ENCODE results near the gene MB.

The MB gene

GRCh38 chr22:35638410-35638809 lies 21.3 kb upstream of the MB start:
- H3K27ac ChIP-seq (replicated peaks): no peak overlapping the region
- TF ChIP-seq GABPA (IDR thresholded peaks at IDR 0.05; ENCODE audit: low read depth) (no peak), REST (IDR thresholded peaks at IDR 0.05; ENCODE audit: insufficient replicate concordance, low read depth) (no peak), SPI1 (IDR thresholded peaks at IDR 0.05; ENCODE audit: borderline replicate concordance, low read depth) (no peak), POLR2AphosphoS5 (IDR thresholded peaks at IDR 0.05; ENCODE audit: low read depth) (no peak)
- TF ChIP-seq, protein P1, sequence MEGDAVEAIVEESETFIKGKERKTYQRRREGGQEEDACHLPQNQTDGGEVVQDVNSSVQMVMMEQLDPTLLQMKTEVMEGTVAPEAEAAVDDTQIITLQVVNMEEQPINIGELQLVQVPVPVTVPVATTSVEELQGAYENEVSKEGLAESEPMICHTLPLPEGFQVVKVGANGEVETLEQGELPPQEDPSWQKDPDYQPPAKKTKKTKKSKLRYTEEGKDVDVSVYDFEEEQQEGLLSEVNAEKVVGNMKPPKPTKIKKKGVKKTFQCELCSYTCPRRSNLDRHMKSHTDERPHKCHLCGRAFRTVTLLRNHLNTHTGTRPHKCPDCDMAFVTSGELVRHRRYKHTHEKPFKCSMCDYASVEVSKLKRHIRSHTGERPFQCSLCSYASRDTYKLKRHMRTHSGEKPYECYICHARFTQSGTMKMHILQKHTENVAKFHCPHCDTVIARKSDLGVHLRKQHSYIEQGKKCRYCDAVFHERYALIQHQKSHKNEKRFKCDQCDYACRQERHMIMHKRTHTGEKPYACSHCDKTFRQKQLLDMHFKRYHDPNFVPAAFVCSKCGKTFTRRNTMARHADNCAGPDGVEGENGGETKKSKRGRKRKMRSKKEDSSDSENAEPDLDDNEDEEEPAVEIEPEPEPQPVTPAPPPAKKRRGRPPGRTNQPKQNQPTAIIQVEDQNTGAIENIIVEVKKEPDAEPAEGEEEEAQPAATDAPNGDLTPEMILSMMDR (IDR thresholded peaks at IDR 0.05; ENCODE audit: insufficient read depth, low read length): no peak
- H3K4me3 ChIP-seq (replicated peaks; ENCODE audit: insufficient read depth, low read length): no peak overlapping the region
- peaks cover 2% of the 10 kb centered on the region for H3K27me3 ChIP-seq (ENCODE audit: insufficient read depth, poor library complexity, severe bottlenecking)
- DNase-seq (ENCODE audit: low read depth in 1 of 2, low spot score in 1 of 2): no peak

DNA sequence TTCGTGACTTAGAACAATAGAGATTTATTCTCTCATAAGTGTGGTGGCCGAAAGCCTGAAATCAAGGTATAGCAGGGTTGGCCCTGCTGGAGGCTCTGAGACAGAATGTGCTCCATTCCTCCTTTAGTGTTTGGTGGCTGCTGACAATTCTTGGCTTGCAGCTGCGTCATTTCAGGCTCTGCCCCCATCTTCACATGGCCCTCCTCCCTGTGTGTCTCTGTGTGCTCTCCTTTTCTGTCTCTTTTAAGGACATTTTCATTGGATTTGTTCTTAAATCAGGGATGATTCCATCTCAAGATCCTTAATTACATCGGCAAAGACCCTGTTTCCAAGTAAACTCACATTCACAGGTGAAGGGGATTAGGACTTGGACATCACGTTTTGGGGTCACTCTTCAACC lies 20.9 kb upstream of the MB start:
- H3K4me3 ChIP-seq (replicated peaks; ENCODE audit: insufficient read depth, low read length): no peak overlapping the region
- H3K27me3 ChIP-seq (ENCODE audit: insufficient read depth, poor library complexity, severe bottlenecking): peaks cover 2% of the 10 kb centered on the region
- no peak for TF ChIP-seq GABPA (IDR thresholded peaks at IDR 0.05; ENCODE audit: low read depth)
- TF ChIP-seq, protein P1 (IDR thresholded peaks at IDR 0.05; ENCODE audit: insufficient read depth, low read length): no peak
- no peak for TF ChIP-seq POLR2AphosphoS5 (IDR thresholded peaks at IDR 0.05; ENCODE audit: low read depth)
- TF ChIP-seq SPI1 (IDR thresholded peaks at IDR 0.05; ENCODE audit: borderline replicate concordance, low read depth): no peak
- TF ChIP-seq REST (IDR thresholded peaks at IDR 0.05; ENCODE audit: insufficient replicate concordance, low read depth): no peak
- H3K27ac ChIP-seq (replicated peaks): no peak overlapping the region
- DNase-seq (ENCODE audit: low read depth in 1 of 2, low spot score in 1 of 2): no peak

- Histone ChIP-seq H3K4me3 (replicated peaks; ENCODE audit: insufficient read depth, low read length) (no peak overlapping the region), H3K27me3 (ENCODE audit: insufficient read depth, poor library complexity, severe bottlenecking) (peaks cover 2% of the 10 kb centered on the region), H3K27ac (replicated peaks) (no peak overlapping the region)
- TF ChIP-seq, protein P1 (IDR thresholded peaks at IDR 0.05; ENCODE audit: insufficient read depth, low read length): no peak
- TF ChIP-seq SPI1 (IDR thresholded peaks at IDR 0.05; ENCODE audit: borderline replicate concordance, low read depth): no peak
- TF ChIP-seq REST (IDR thresholded peaks at IDR 0.05; ENCODE audit: insufficient replicate concordance, low read depth): no peak
- no peak for TF ChIP-seq POLR2AphosphoS5 (IDR thresholded peaks at IDR 0.05; ENCODE audit: low read depth)
- TF ChIP-seq GABPA (IDR thresholded peaks at IDR 0.05; ENCODE audit: low read depth): no peak
- DNase-seq (ENCODE audit: low read depth in 1 of 2, low spot score in 1 of 2): no peak
Observed at GRCh38 chr22:35637254-35637653, 20.1 kb upstream of the MB start.
